ENCODE data around the gene BLVRB.
"Not testable (repeated sequence)": the region's sequence is repeated elsewhere in the genome, so short reads cannot be mapped to it uniquely, and the experiment has no call there.

The BLVRB gene

GRCh38 chr19:40452016-40452415 lies 13.5 kb downstream of the BLVRB start:
- in situ Hi-C loops (cut with MboI; ENCODE audit: low sequenced_read_pairs): no loop called here

- in situ Hi-C loops (cut with MboI; ENCODE audit: low sequenced_read_pairs): no loop called here
These were observed 14.9 kb downstream of the BLVRB start for GRCh38 chr19:40450664-40451063.

GRCh38 chr19:40449506-40449905 lies 16.0 kb downstream of the BLVRB start:
- in situ Hi-C loops (cut with MboI; ENCODE audit: low sequenced_read_pairs): no loop called here

- in situ Hi-C loops (cut with MboI; ENCODE audit: low sequenced_read_pairs): no loop called here
These were observed 19.2 kb downstream of the BLVRB start for GRCh38 chr19:40446263-40446784.

GRCh38 chr19:40445780-40446262 lies 19.7 kb downstream of the BLVRB start:
- in situ Hi-C loops (cut with MboI; ENCODE audit: low sequenced_read_pairs): no loop called here

- in situ Hi-C loops (cut with MboI; ENCODE audit: low sequenced_read_pairs): no loop called here
These were observed 20.7 kb downstream of the BLVRB start for GRCh38 chr19:40444825-40445312.

- in situ Hi-C loops (cut with MboI; ENCODE audit: low sequenced_read_pairs): no loop called here
These were observed 21.3 kb downstream of the BLVRB start, which contains the start of gene SERTAD3 for GRCh38 chr19:40444000-40444824. Gene SERTAD3, minus strand, starts transcription at chr19:40444335. Its CDS starts 2,255 bp downstream, at chr19:40442080.

GRCh38 chr19:40443131-40443999 lies 22.2 kb downstream of the BLVRB start:
- in situ Hi-C loops (cut with MboI; ENCODE audit: low sequenced_read_pairs): no loop called here

- in situ Hi-C loops (cut with MboI; ENCODE audit: low sequenced_read_pairs): no loop called here
These were observed 23.0 kb downstream of the BLVRB start for GRCh38 chr19:40442328-40443130.

- in situ Hi-C loops (cut with MboI; ENCODE audit: low sequenced_read_pairs): no loop called here
These were observed 23.8 kb downstream of the BLVRB start for GRCh38 chr19:40441719-40442253.

- in situ Hi-C loops (cut with MboI; ENCODE audit: low sequenced_read_pairs): no loop called here
These were observed 27.3 kb downstream of the BLVRB start for GRCh38 chr19:40438284-40438683.

GRCh38 chr19:40433391-40434216 lies 31.9 kb downstream of the BLVRB start:
- in situ Hi-C loops (cut with MboI; ENCODE audit: low sequenced_read_pairs): no loop called here

GRCh38 chr19:40432760-40433159 lies 32.8 kb downstream of the BLVRB start:
- in situ Hi-C loops (cut with MboI; ENCODE audit: low sequenced_read_pairs): not testable (repeated sequence)

GRCh38 chr19:40431698-40432097 lies 33.8 kb downstream of the BLVRB start:
- in situ Hi-C loops (cut with MboI; ENCODE audit: low sequenced_read_pairs): no loop called here

- in situ Hi-C loops (cut with MboI; ENCODE audit: low sequenced_read_pairs): not testable (repeated sequence)
These were observed 35.3 kb downstream of the BLVRB start for GRCh38 chr19:40430242-40430641.

GRCh38 chr19:40428197-40428596 lies 37.3 kb downstream of the BLVRB start:
- in situ Hi-C loops (cut with MboI; ENCODE audit: low sequenced_read_pairs): not testable (repeated sequence)

- in situ Hi-C loops (cut with MboI; ENCODE audit: low sequenced_read_pairs): no loop called here
These were observed 39.9 kb downstream of the BLVRB start, which contains the start of gene SERTAD1 for GRCh38 chr19:40425450-40426287. Gene SERTAD1, minus strand, starts transcription at chr19:40425992. Its CDS starts 2,446 bp downstream, at chr19:40423546.

Measured in HL-60/S4 (cell line).